Trophoblast cell (in vitro differentiated cells and primary cell): ENCODE results near the gene MSMO1. TPM values are rescaled to one million over a fixed set of nuclear protein-coding genes. Genes with fewer than 3 reads are reported as not detected.
"Not testable (repeated sequence)": the region's sequence is repeated elsewhere in the genome, so short reads cannot be mapped to it uniquely, and the experiment has no call there.

Source experiments
- DNase-seq, 2 donors: peaks; one replicate each; pipeline ENCODE4 v3.0.0-alpha.2; 2016
- H2AFZ ChIP-seq: 2 replicates; pipeline ENCODE4 v1.6.1; 2013; ENCODE audit warnings: low read length, moderate library complexity, mild to moderate bottlenecking; ENCODE audit not compliant: insufficient read depth, poor library complexity
- H2AK5ac ChIP-seq: 2 replicates; pipeline ENCODE4 v1.6.1; 2013; ENCODE audit warnings: mild to moderate bottlenecking, low read length
- H2BK120ac ChIP-seq: 2 replicates; pipeline ENCODE4 v1.6.1; 2013; ENCODE audit warnings: low read length, mild to moderate bottlenecking, moderate library complexity; ENCODE audit not compliant: insufficient read depth, poor library complexity
- H2BK12ac ChIP-seq: 2 replicates; pipeline ENCODE4 v1.6.1; 2013; ENCODE audit warnings: mild to moderate bottlenecking, low read length, moderate library complexity
- H2BK5ac ChIP-seq: 2 replicates; pipeline ENCODE4 v1.6.1; 2013; ENCODE audit warnings: low read length, low read depth, moderate library complexity, mild to moderate bottlenecking; ENCODE audit not compliant: poor library complexity
- H3K14ac ChIP-seq: 2 replicates; pipeline ENCODE4 v1.6.1; 2013; ENCODE audit warnings: mild to moderate bottlenecking, low read length
- H3K18ac ChIP-seq: 2 replicates; pipeline ENCODE4 v1.6.1; 2013; ENCODE audit warnings: mild to moderate bottlenecking, low read length
- H3K23ac ChIP-seq: 2 replicates; pipeline ENCODE4 v1.6.1; 2013; ENCODE audit warnings: low read length
- H3K27ac ChIP-seq: 2 replicates; pipeline ENCODE4 v1.5.1; 2013; ENCODE audit warnings: low read depth, mild to moderate bottlenecking, inconsistent platforms, low read length, moderate library complexity
- H3K27me3 ChIP-seq: 2 replicates; pipeline ENCODE4 v1.6.1; 2013; ENCODE audit warnings: inconsistent platforms, mild to moderate bottlenecking, low read length, moderate library complexity; ENCODE audit not compliant: insufficient read depth
- H3K36me3 ChIP-seq, 2 experiments: 1 replicate in 1 of 2; 2 replicates in 1 of 2; pipeline ENCODE4 v1.6.1; 2013; ENCODE audit warnings: low read length in 2 of 2, mild to moderate bottlenecking in 2 of 2, moderate library complexity in 1 of 2; ENCODE audit not compliant: insufficient read depth in 2 of 2, control insufficient read depth in 1 of 2
- H3K4ac ChIP-seq: 2 replicates; pipeline ENCODE4 v1.6.1; 2013; ENCODE audit warnings: low read depth, mild to moderate bottlenecking, low read length, moderate library complexity
- H3K4me1 ChIP-seq, 2 experiments: 1 replicate in 1 of 2; 2 replicates in 1 of 2; pipeline ENCODE4 v1.6.1; 2013; ENCODE audit warnings: low read length in 2 of 2, mild to moderate bottlenecking in 2 of 2, moderate library complexity in 1 of 2; ENCODE audit not compliant: insufficient read depth in 2 of 2, control insufficient read depth in 1 of 2
- H3K4me2 ChIP-seq: 2 replicates; pipeline ENCODE4 v1.6.1; 2013; ENCODE audit warnings: inconsistent platforms, mild to moderate bottlenecking, low read length, moderate library complexity
- H3K4me3 ChIP-seq: 2 replicates; pipeline ENCODE4 v1.5.1; 2013; ENCODE audit warnings: mild to moderate bottlenecking, low read depth, low read length, inconsistent platforms
- H3K79me1 ChIP-seq: one replicate; pipeline ENCODE4 v1.6.1; 2013; ENCODE audit warnings: low read length
- H3K79me2 ChIP-seq: 2 replicates; pipeline ENCODE4 v1.6.1; 2013; ENCODE audit warnings: low read length, mild to moderate bottlenecking; ENCODE audit not compliant: control insufficient read depth, insufficient read depth, poor library complexity
- H3K9ac ChIP-seq: 2 replicates; pipeline ENCODE4 v1.6.1; 2013; ENCODE audit warnings: mild to moderate bottlenecking, low read length
- H3K9me3 ChIP-seq: 2 replicates; pipeline ENCODE4 v1.6.1; 2013; ENCODE audit warnings: low read depth, mild to moderate bottlenecking, control low read depth, inconsistent platforms, low read length; ENCODE audit not compliant: insufficient read depth
- H4K12ac ChIP-seq: 2 replicates; pipeline ENCODE4 v1.6.1; 2013; ENCODE audit warnings: low read depth, mild to moderate bottlenecking, low read length, moderate library complexity
- H4K8ac ChIP-seq: 2 replicates; pipeline ENCODE4 v1.6.1; 2013; ENCODE audit warnings: low read depth, mild to moderate bottlenecking, low read length, moderate library complexity
- H4K91ac ChIP-seq: one replicate; pipeline ENCODE4 v1.6.1; 2013; ENCODE audit warnings: low read depth, mild to moderate bottlenecking, low read length, moderate library complexity
- WGBS: extraction: QIAGEN DNeasy Blood & Tissue Kit; methylation state at CpG from one replicate; pipeline ENCODE4 v1.1.7; 2013; ENCODE audit warnings: missing lambda C conversion rate; ENCODE audit not compliant: insufficient read length, insufficient coverage; ENCODE audit errors: extremely low coverage; 5-methylcytosine and 5-hydroxymethylcytosine counted together
- polyA plus RNA-seq: library from polyadenylated mRNA; stranded (reverse); fragments of 200-250 nt; gene quantifications from 2 replicates; pipeline ENCODE4 v1.2.3, GENCODE V29; 2013

The MSMO1 gene
- polyA plus RNA-seq, result 219 and 220 TPM in 2 replicates

DNA sequence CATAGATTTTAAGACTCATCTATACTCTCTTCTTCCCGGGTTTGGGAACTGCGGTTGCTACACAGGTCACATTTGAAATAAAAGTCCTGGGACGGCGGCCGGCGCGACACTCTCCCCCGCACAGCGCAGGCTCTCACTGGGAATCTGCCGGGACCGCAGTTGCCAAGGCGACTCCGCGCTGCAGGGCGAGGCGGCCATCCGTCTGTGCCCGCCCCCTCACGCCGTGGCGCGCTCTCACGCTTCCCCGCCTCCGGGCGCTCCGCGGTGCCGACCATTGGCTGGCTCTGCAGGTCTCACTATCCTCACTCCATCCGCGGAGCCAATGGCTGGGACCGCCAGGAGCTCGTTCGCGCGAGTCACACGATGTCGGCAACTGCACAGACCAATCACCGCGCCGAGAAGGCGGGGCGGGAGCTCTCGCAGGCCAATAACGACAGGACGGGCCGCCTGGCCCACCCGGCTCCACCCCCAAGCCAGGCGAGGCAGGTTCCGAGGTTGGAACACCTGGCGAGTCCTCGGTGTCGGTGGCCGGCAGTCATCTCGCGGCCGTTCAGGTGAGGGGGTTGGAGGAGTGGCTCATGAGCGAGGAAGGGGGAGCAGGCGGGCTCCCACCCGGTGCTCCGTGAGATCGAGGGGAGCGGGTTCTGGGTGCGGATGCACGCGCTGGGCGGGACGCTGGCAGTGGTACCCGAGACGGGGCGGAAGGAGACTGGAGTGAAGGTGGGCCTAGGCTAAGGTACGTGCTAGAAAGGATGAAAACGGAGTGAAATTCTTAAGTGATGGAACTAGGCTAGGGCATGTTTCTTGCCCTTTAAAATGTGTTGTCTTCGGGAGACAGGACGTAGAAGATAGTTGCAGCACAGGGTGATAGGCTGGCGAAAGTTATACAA, at the start of gene MSMO1:
MSMO1 (plus strand) TSS at position 459 of the 890 bp plus-strand sequence. CDS start 5,702 bp downstream, outside the sequence.
- H2BK12ac ChIP-seq, result peak within 1 kb of the TSS; percentile 55
- H2AFZ ChIP-seq, result peak within 1 kb of the TSS; percentile 81
- H3K27ac ChIP-seq, result peak within 1 kb of the TSS; percentile 95
- H4K91ac ChIP-seq, result peak within 1 kb of the TSS; percentile 99
- no CpG with 5 or more reads among the region's 76 CpGs for WGBS
- H3K23ac ChIP-seq, result no peak within 1 kb of the TSS
- DNase-seq, result peak; percentile 100
- peak within 1 kb of the TSS; percentile 98 for H3K18ac ChIP-seq
- H2BK5ac ChIP-seq, result peak within 1 kb of the TSS; percentile 98
- peak within 1 kb of the TSS; percentile 91 for H3K9ac ChIP-seq
- H3K4me2 ChIP-seq, result peak within 1 kb of the TSS; percentile 74
- H3K36me3 ChIP-seq, result peaks cover 5 to 8% of the 10 kb centered on the region in 2 experiments
- peaks cover 15 to 17% of the 10 kb centered on the region in 2 experiments for H3K4me1 ChIP-seq
- peak within 1 kb of the TSS; percentile 89 for H4K8ac ChIP-seq
- H3K14ac ChIP-seq, result peak within 1 kb of the TSS; percentile 99
- peaks cover 14% of the 10 kb centered on the region for H3K79me1 ChIP-seq
- peaks cover 4% of the 10 kb centered on the region for H3K9me3 ChIP-seq
- peak within 1 kb of the TSS; percentile 88 for H3K4me3 ChIP-seq
- H3K79me2 ChIP-seq, result peaks cover 23% of the 10 kb centered on the region
- H4K12ac ChIP-seq, result peak within 1 kb of the TSS; percentile 68
- peak within 1 kb of the TSS; percentile 98 for H2BK120ac ChIP-seq
- no peaks in the 10 kb centered on the region for H3K27me3 ChIP-seq
- peak within 1 kb of the TSS; percentile 97 for H3K4ac ChIP-seq
- peak within 1 kb of the TSS; percentile 61 for H2AK5ac ChIP-seq

DNA sequence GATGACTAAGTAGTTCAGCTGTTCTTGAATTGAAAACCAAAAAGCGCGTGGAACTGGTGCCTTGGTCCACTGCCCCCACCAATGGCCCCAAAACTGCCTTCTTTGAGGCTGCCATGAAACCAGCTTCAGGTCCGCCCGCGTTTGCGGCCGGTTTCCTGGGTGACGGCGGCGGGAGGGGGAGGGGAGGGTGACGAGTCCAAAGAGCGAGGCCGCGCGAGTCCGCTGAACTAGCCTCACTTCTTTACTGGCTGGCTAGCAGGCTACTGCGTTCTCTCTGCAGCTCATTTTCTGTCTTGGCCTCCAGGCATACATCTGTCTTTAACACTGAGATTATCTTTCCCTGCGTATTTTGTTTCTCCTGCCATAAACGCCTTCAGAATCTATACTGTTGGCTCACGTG, 47.9 kb upstream of the MSMO1 start:
- not testable (repeated sequence) for H3K27me3 ChIP-seq, H3K36me3 ChIP-seq, H2AK5ac ChIP-seq, H3K4me2 ChIP-seq, H3K9ac ChIP-seq, H3K18ac ChIP-seq, H2BK12ac ChIP-seq, H4K91ac ChIP-seq, H2BK5ac ChIP-seq, H3K4me3 ChIP-seq, H3K27ac ChIP-seq, H4K12ac ChIP-seq, H3K14ac ChIP-seq, H3K4me1 ChIP-seq, H2AFZ ChIP-seq, H3K23ac ChIP-seq, H3K79me2 ChIP-seq, H3K9me3 ChIP-seq, H2BK120ac ChIP-seq, H3K4ac ChIP-seq, H3K79me1 ChIP-seq, H4K8ac ChIP-seq
- peak in 1 of 2 donors; percentile 11 for DNase-seq
- WGBS, result no CpG with 5 or more reads among the region's 20 CpGs

GRCh38 chr4:165284697-165285096, 42.8 kb upstream of the MSMO1 start:
- not testable (repeated sequence) for H3K4me3 ChIP-seq, H4K8ac ChIP-seq, H2AFZ ChIP-seq, H2AK5ac ChIP-seq, H3K14ac ChIP-seq, H3K27ac ChIP-seq, H2BK5ac ChIP-seq, H3K27me3 ChIP-seq, H3K4me1 ChIP-seq, DNase-seq, H3K79me2 ChIP-seq, H2BK12ac ChIP-seq, H3K79me1 ChIP-seq, H2BK120ac ChIP-seq, H3K9ac ChIP-seq, H4K91ac ChIP-seq, H3K4me2 ChIP-seq, H3K18ac ChIP-seq, H3K36me3 ChIP-seq, H4K12ac ChIP-seq, H3K4ac ChIP-seq, H3K9me3 ChIP-seq, H3K23ac ChIP-seq
- whole genome bisulfite sequencing, result no CpG with 5 or more reads among the region's 3 CpGs

GRCh38 chr4:165286619-165287340, 40.7 kb upstream of the MSMO1 start:
- H3K9me3 ChIP-seq, H3K18ac ChIP-seq, H4K91ac ChIP-seq, H4K8ac ChIP-seq, H3K14ac ChIP-seq, H3K9ac ChIP-seq, DNase-seq, H3K79me1 ChIP-seq, H3K4me2 ChIP-seq, H3K27me3 ChIP-seq, H2BK12ac ChIP-seq, H2AK5ac ChIP-seq, H3K4me1 ChIP-seq, H3K23ac ChIP-seq, H3K27ac ChIP-seq, H2BK120ac ChIP-seq, H4K12ac ChIP-seq, H3K4me3 ChIP-seq, H3K4ac ChIP-seq, H2BK5ac ChIP-seq, H3K79me2 ChIP-seq, H3K36me3 ChIP-seq, H2AFZ ChIP-seq: not testable (repeated sequence)
- WGBS, result no CpG with 5 or more reads among the region's 4 CpGs
